Measurements from ENCODE around the gene TRMT5. TPM values are rescaled to one million over a fixed set of nuclear protein-coding genes. Genes with fewer than 3 reads are reported as not detected.

Gene TRMT5
- total RNA-seq, 1 experiment from 2014 or later = 23.7 TPM

- ChIA-PET CTCF (interaction anchor here (1.0 to 2.5 kb wide), 6 partner anchors 9 to 402 kb away, joined by 3 to 8 read pairs (median 4); no protein-coding TSS in a partner anchor), POLR2A (no interaction called here)
Measured at GRCh38 chr14:61025251-61026223, 44.7 kb upstream of the TRMT5 start.

More at GRCh38 chr14:61025251-61026223, 44.7 kb upstream of the TRMT5 start:
- Histone ChIP-seq H3K4me3 (replicated peaks in 1 of 2; ENCODE audit: low read depth in 1 of 2, low read length in 2 of 2) (no peak overlapping the region), H3K9me3 (ENCODE audit: control insufficient read depth in 1 of 2, insufficient read depth in 1 of 2, low read depth in 1 of 2, low read length in 2 of 2) (no peaks in the 10 kb centered on the region), H4K20me1 (ENCODE audit: insufficient read depth) (no peaks in the 10 kb centered on the region), H3K4me2 (ENCODE audit: low read length) (no peak overlapping the region), H2AFZ (ENCODE audit: low read depth, low read length, poor library complexity, severe bottlenecking) (no peak overlapping the region), H3K27me3 (ENCODE audit: insufficient read depth, low read length) (no peaks in the 10 kb centered on the region), H3K36me3 (ENCODE audit: control insufficient read depth in 1 of 2, insufficient read depth in 2 of 2, low read length in 2 of 2) (no peaks in the 10 kb centered on the region), H3K9me2 (ENCODE audit: insufficient read depth) (0 out of 2 replicates have a peak, but pooled peaks cover 2% of the 10 kb centered on the region), H3K4me1 (ENCODE audit: control insufficient read depth in 1 of 2, insufficient read depth in 2 of 2, low read length in 2 of 2) (no peaks in the 10 kb centered on the region), H3K9ac (ENCODE audit: low read length) (no peak overlapping the region), H3K79me2 (ENCODE audit: insufficient read depth, low read length) (no peaks in the 10 kb centered on the region), H3K27ac (ENCODE audit: low read depth, low read length) (no peak overlapping the region)
- BruUV-seq (replicated peaks) = no TSS peak
- RAD21 ChIA-PET (ENCODE audit: low non-redundant PET in 1 of 2, low total read pairs in 2 of 2, uncharacterized antibody in 2 of 2, unreplicated experiment in 2 of 2) = interaction anchor here in 1 of 2 experiments (2.0 kb wide), 1 partner anchor 400 kb away, joined by 5 read pairs; no protein-coding TSS in a partner anchor
- intact Hi-C loops (cut with micrococcal nuclease) = loop anchor here (1.0 kb wide), 2 partner anchors 227 to 400 kb away; no protein-coding TSS in a partner anchor
- TF ChIP-seq ZBTB33 (IDR thresholded peaks at IDR 0.05; ENCODE audit: extremely low read depth, insufficient replicate concordance, low read length) (no peak), YY1 (IDR thresholded peaks at IDR 0.05; ENCODE audit: extremely low read depth, insufficient replicate concordance, low read depth, low read length) (peak; percentile 7), CTCF (IDR thresholded peaks at IDR 0.05 in 2 of 3, conservative IDR thresholded peaks at IDR 0.05 in 1 of 3; ENCODE audit: borderline replicate concordance in 1 of 3, insufficient read depth in 1 of 3, low read depth in 2 of 3, low read length in 2 of 3) (peak; percentile 72 to 93 (median 89)), RAD21 (IDR thresholded peaks at IDR 0.05; ENCODE audit: low read depth) (peak; percentile 89)
- DNase-seq (ENCODE audit: low read depth, low spot score) (peak; percentile 41), ATAC-seq (peak; percentile 82)
